Nucleus accumbens (tissue), 56 donors: ENCODE measurements around the gene GPR152.

Source experiments
- DNase-seq, 56 donors: peaks; one replicate each; lab custom pipeline; 2025; lab: John Stamatoyannopoulos, UW

The GPR152 gene

DNA sequence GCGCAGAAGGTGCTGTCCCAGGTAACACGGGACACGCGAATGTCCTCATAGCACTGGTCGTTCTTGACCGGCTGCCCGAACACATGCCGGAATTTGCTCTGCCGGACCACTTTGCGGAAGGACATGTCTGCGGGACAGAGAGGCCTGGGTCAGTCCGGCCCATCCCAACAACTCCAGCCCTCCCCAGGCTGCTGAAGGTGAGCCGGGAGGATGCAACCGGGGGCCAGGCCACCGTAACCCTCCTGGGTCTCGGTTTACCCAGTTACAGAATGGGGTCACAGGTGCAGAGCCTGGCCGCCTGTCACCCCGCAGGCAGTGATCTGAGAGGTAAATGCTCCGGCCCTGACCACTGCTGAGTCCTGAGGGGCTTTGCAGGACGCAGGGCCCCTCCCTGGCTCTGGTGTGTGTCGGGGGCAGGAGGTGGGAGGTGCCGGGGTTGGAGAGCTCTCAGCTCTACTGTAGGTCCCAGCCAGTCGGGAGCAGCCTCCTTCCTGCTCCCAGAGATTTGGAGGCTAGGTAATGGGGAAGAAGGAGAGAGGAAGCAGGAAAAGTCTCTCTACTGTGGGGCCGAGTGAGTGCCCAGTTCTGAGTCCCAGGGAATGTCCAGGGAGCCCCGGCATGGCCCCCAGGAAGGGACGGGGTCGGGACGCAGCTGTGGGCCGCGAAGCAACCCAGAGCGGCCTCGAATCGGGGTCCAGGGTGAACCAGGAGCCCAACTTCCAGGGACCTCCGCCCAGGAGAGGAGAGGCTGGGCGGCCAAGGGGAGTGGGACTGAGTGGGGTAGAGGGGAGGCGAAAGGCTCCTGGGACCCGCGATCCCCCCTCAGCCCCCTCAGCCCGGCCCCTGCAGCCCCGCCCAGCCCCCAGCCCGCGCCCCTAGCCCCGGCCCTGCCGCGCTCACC is 9.8 kb downstream of the GPR152 start:
- DNase-seq = no peak

DNA sequence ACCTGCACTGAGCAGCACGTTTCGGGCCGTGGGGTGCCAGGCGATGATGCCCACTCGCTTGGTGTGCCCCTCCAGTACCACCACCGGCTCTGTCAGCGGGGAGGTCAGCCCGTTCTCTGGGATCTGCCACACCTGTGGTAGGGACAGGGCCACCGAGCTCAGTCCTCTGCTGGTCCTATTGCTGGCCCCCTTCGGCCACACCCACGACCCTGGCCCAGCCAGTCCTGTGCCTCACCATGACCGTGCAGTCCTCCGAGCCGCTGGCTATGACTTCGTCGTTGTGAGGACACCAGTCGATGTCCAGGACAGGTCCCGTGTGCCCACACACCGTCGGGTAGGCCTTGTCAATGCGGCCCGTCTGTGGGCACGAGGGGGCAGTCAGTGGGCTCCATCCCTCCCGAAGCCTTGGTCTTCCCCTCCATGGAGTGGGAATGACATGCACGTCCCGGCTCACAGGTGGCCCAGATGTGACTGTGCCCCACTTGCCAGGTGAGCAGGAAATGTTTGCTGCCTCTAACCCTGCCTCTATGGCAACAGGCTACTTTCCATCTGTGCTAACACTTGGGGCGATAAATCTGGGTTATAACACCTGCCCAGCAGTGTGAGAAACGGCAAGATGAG is 10.7 kb downstream of the GPR152 start:
- DNase-seq = no peak

DNA sequence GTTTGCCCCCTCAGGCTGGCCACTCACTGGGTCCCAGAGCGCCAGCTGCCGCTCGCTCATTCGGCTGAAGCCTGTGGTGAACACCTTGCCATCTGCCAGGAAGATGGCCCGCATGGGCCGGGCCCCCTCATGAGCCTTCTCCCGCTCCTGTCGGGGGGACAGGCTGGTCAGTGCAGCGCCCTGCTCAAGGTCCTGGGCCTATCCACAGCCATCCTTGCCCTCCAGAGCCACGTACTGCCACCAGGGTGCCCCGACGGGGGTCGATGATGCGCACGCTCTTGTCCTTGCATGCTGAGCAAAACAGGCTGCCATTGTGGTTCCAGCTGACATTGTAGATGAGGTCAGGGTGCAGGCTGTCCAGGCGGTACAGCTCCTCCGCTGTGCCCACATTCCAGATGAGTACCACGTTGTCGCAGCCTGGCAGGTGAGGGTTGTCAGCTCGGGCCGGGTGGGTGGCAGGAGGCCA is 11.4 kb downstream of the GPR152 start:
- no peak for DNase-seq

DNA sequence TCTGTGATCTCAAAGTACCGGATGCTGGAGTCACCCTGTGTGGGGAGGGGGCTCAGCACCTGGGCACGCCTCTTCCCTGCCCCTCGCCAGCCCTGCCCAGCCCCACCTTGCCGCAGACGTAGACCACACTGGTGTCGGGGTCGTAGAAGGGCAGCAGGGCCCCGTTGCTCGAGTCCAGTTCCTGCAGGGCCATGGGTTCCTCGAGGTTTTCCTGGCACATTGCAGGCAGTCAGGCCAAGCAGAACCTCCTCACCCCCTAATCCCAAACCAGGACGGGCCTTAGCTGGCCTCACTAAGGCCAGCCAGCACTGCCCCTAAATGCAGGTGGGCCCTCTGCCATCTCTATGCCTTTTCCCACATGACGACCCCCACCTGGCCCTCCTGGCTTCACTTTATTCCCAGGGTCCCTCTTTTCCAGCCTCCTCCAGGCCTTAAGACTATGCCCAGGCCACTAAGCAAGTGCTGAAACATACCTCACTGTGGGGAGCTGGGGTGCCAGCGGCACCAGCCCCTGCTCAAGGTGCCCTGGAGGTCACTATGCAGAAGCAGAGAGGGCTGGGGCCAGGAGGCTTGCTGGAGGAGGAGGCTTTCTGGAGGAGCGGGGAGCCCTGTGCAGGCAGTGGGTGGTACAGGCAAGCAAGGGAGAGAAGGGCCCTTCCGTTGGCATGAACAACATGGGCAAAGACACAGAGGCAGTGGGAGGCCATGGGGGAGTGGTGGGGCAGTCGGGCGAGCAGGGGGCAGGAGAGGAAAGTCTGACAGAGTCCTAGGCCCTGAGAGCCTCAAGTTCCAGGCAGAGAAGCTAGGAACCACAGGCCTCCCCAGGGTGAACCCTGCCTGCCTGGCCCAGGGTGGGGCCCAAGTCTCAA is 12.1 kb downstream of the GPR152 start:
- DNase-seq = no peak

DNA sequence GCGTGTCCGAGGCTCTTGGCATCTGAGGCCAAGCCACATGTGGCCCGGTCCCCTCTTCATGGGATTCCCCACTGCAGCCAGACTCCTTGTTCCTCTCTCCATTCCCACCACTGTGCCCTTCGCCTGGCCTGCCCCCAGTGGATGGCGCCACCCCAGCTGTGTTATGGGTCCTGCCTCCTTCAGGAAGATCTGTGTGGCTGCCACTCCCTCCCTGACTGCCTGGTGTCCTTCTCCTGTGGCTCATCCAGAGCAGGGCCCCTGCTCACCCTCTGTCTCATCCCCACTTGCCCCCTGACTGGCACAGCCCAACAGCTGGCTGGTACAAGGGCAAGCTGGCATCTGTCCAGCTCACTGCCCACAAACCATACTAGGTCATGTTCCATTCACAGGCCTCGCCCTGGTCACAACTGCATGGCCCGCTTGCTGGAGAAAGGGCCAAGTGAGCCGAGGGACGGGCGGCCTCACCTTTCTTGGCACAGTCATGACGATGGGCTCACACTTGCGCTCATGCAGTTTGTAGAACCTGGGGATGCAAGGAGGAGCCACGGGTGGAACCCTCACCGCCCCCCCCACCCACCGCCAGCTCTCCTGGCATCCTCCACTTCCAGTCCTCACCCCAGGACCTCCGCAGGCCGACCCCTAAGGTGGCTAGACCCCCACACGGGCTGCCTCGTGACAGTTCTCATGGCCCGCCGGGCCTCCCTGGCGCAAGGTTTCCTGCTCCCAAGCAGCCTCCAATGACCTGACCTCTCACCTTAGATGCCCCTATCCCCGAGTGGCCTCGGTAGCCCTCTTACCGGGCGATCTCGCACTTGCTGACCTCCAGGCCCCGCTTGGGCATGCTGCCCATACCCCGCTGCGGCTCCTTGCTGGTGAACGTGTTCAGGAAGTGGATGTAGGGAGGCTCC is 13.0 kb downstream of the GPR152 start:
- DNase-seq = peak in 6 of 56 donors; percentile 17 to 43 (median 32)

DNA sequence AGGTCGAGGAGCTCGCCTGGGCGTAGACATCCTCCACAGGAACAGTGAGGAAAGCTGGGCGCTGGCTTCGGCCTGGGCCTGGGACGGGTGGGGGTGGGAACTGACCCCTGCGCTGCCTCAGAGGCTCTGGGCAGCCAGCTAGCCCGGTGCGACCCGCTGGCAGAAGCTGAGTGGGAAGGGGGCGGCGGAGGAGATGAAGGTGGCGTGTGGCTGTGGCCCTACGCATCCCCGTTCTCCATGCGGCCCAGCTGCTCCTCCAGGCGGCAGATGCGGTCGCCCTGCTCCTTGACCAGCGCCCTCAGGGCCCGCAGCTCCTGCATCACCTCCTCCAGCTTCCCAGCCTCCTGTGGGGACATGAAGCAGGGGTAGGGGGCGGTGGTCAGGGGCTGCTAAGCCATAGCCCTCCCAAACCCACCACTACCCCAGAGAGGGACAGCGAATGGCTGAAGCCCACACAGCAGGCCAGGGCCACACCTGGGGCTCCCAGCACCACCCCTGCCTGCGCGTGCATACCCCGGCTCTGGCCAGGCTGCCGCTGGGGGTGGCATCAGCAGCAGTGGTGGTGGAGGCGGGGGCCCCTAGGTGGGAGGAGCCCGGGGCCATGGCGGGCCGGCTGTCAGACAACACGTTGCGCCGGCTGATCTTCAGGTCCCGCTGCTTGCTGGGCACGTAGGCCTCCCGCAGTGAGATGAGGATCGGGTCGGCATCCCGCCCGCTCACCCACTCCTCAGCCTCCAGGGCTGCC is 14.2 kb downstream of the GPR152 start:
- no peak for DNase-seq

DNA sequence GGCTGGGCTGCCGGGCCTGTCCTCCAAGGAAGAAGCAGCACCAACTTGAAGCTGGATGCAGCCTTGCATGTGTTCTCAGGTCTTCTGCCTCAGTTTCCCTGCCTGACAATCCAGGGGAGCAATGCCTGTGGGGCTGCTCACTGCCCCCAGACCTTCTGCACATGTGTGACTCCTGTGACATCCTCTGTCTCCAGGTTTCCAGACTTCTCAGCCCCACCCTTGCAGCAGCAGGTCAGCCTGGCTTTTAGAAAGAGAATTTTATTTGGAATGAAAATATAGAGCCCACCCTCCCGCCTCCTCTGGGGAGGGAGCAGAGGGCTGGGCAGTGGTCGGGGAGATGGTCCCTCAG is 14.7 kb downstream of the GPR152 start:
- DNase-seq = no peak

DNA sequence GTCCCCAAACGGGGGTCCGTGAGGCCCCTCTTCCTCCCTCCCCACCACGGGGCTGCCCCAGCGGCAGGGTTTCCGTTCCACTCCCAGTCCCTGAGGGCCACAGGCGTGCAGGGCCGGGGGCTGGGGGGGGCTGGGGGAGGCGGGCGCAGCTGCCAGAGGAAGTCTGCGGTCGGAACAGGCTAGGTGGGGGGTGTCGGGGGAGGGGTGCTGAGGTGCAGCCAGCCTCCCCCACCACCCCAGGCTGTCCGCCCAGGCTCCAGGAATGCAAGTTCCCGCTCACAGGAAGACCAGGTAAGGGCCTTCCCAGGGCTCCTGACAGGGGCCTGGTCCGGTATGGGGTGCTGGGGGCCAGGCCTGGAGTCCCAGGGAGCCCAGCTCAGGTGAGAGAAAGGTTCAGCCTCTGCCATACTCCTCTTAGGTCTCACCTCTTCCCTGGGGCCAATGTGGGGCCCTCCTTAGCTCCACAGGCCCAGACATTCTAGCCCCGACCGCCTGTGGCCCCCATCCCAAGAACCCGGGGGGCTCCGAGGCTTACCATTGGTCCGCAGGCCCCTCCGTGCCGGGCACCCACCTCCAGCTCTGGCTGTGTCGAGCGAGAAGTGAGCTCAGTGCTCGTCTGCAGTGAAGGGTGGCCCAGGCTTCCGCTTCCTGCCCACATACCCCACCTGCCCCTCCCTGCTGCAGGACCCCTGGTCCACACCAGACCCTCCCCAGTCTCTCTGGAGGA is 15.3 kb downstream of the GPR152 start, which contains the start of gene PTPRCAP:
TSS of gene PTPRCAP (minus strand) at position 601 of the 727 bp plus-strand sequence. CDS start at position 538, 63 bp downstream.
- DNase-seq = no peak

DNA sequence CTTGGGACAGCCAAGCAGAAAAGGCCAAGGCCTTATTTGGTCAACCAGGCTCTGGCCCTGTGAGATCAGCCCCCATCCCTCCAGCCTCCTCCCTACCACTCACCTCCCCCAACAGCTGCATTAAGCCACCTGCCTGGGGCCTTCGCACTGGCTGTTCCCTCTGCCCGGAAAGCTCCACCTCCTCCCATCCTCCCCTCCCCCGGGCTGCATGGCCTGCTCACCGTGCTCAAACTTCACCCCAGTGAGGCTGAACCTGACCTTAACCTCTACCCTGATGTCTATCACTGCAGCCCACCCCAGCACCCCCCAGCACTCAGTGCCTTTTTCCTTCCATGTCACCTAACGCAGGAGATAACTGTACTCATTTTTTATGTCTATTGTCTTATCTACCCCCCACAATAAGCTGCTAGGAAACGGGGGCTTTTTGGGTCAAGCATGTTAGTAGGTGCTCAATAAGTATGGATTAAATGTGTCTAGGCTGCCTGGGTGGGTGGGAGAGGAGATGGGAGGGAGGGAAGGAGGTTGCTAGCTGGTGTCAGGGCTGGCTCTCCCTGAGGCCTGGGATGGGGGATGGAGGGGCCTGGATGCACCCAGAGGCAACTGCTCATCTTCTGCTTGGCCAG is 16.0 kb downstream of the GPR152 start:
- DNase-seq = no peak

DNA sequence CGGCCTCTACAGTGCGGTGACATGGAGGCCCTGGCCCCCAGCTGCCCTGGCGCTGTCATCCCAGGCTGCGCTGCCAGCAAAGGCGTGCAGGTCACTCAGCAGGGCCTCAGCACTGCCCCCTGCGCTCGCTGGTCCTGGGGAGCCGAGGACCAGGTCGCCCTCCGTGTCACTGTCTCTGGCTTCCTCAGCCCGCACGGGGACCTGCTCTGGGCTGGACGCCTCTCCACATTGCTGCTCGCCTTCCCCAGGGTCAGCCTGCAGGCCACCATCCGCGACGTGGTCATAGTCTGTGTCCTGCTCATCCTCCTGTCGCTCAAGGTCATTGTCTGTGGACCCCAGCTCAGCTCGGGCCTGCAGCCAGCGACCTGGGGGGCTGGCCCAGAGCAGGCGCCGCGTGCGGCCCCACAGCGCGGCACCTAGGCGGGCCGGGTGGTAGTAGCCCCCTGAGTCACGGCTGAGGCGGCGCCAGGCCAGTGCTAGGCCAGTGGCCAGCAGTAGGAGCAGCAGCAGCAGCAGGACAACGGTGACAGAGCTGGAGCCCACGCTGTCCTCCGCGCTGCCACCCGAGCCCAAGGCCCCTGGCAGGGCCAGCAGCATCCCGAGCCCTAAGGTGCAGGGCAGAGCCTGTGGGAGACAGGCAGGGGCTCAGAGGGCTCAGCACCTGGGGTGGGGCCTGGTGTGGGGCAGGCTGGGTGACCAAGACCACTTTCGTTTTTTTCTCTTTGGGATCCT is 16.6 kb downstream of the GPR152 start:
- no peak for DNase-seq

DNA sequence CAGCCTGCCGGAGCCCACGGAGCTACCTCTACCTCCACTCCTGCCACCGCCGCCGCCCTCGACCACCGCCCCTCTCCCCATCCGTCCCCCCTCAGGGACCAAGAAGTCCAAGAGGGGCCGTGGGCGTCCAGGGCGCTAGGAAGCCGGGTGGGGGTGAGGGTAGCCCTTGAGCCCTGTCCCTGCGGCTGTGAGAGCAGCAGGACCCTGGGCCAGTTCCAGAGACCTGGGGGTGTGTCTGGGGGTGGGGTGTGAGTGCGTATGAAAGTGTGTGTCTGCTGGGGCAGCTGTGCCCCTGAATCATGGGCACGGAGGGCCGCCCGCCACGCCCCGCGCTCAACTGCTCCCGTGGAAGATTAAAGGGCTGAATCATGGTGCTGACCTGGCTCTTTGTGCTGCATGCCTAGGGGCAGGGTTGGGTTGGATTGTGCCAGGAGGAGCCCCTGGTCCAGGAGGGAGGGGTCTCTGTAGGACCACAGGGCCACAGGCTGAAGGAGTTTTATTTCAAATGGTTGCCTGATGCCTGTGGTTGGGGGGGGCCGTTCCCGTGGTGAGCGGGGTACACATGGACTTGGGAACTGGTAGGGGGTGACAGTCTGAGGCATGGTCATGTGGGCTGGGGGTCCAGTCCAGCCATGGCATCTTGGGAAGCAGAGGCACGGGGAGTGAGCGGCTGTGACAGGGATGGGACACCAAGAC is 17.4 kb downstream of the GPR152 start:
- no peak for DNase-seq

DNA sequence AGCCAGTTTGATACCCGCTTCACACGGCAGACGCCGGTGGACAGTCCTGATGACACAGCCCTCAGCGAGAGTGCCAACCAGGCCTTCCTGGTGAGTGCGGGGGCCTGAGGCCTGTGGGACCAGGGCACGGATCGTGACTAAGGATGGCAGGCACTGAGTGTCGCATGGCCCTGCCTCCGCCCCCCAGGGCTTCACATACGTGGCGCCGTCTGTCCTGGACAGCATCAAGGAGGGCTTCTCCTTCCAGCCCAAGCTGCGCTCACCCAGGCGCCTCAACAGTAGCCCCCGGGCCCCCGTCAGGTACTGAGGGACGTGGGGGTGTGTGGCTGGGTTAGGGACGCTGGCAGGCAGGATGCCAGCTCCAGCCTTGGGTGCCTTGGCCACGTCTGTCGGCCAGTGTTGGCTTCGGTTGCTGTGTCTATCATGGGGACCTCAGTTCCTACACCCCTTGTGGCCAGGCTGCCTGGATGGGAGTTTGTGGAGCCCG is 18.1 kb downstream of the GPR152 start:
- no peak for DNase-seq

DNA sequence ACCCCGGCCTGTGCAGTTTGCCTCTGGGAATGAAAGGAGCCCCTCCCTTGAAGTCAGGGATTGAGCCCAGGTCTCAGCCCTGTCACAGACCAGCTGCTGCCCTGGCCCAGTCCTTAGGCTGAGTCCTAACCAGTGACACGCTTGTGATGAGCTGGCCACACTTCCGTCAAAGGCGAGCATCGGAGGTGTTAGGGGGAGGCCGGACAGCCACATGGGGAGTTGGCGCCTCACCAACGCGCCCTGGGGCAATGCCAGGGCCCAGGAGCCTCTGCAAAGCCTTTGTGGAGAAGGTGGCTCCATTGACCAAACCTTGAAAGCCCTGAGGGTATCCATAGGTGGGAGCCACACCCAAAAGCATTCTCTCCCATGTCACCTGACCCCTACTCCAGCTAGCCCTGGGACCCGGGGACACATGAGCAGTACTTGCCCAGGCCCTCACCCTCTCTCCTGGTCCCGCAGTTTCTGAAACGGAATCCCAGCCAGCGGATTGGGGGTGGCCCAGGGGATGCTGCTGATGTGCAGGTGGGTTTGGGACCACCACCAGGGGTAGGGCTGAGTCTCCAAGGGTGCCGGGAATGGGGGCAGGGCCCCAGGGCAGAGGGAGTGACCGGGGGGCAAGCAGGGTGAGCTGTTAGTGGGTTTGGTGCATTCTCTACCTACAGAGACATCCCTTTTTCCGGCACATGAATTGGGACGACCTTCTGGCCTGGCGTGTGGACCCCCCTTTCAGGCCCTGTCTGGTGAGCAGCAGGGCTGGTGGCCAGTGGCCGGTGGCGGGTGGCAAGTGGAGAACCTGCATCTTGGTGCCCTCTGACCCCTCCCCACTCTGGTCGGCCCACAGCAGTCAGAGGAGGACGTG is 18.8 kb downstream of the GPR152 start:
- DNase-seq = no peak

DNA sequence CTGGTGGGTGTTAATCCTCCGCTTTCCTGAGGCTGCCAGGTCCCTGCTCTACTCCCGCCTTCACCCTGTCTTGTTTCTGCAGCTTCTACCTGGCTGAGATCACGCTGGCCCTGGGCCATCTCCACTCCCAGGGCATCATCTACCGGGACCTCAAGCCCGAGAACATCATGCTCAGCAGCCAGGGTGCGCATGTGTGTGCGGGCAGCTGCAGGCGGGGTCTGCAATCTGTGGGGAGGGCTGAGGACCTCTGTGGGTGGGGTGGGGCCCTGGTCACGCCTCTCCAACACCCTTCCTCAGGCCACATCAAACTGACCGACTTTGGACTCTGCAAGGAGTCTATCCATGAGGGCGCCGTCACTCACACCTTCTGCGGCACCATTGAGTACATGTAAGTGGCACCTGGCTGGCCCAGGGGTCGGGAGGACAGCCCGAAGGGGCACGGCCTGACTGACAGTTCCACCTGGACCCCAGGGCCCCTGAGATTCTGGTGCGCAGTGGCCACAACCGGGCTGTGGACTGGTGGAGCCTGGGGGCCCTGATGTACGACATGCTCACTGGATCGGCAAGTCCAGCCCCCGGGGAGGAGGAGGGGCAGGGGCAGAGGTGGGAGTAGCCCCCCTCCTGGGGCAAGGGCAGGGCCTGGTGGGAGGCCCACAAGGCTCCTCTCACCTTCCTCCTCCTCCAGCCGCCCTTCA is 19.7 kb downstream of the GPR152 start:
- no peak for DNase-seq
